ENCODE results near the gene SCGB3A2. TPM values are rescaled to one million over a fixed set of nuclear protein-coding genes. Genes with fewer than 3 reads are reported as not detected.

The SCGB3A2 gene
- total RNA-seq: not detected in 2 replicates

- DNase-seq (ENCODE audit: low read depth in 2 of 2): no peak
These were observed at the start of gene SCGB3A2 for GRCh38 chr5:147878066-147878759. Gene SCGB3A2 (plus strand): TSS chr5:147878711. CDS start chr5:147878804, 93 bp downstream.

- DNase-seq (ENCODE audit: low read depth in 2 of 2): no peak
These were observed 48.5 kb upstream of the SCGB3A2 start for GRCh38 chr5:147830035-147830434.

- DNase-seq (ENCODE audit: low read depth in 2 of 2): no peak
These were observed 47.0 kb upstream of the SCGB3A2 start, which contains the start of gene SPINK1 for GRCh38 chr5:147831465-147831864. Gene SPINK1 (minus strand): TSS chr5:147831671. CDS start chr5:147831577, 94 bp downstream.

DNA sequence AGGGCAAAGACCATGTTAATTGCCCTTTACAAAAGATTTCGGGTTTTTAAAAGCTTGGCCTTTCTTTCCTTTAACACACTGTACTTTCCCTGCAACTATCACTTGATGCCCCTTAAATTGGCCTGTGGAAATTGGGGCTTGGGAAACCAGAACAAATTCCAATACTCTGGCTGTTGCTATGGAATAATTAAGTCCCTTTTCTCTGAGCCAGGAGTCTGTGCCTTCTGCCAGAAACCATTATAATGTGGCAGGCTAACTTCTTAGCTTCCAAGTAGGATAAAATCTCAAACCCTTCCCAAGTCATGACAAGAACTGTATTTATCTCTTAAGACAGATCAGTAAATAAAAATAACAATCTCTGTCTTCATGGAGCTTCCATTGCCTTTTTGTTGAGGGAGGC lies 46.0 kb upstream of the SCGB3A2 start:
- no peak for DNase-seq (ENCODE audit: low read depth in 2 of 2)

DNA sequence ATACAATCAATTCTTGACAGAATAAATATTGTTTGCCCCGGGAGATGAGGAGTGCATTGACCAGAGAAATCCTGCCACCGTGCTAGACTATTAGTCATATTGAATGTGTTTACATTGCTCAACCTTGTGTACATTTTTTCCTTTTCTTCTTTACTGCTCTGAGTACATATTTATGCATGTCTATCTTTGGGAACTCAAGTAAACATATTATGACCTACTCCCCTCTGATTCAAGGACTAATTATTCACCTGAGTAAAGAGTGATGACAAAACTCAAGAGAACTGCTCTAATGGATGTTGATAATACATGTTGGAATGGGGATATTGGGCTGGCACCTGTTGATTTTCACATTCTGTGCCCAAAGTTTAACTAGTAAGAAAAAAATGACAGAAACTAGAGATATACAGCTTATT lies 43.1 kb upstream of the SCGB3A2 start:
- DNase-seq (ENCODE audit: low read depth in 2 of 2): no peak

DNA sequence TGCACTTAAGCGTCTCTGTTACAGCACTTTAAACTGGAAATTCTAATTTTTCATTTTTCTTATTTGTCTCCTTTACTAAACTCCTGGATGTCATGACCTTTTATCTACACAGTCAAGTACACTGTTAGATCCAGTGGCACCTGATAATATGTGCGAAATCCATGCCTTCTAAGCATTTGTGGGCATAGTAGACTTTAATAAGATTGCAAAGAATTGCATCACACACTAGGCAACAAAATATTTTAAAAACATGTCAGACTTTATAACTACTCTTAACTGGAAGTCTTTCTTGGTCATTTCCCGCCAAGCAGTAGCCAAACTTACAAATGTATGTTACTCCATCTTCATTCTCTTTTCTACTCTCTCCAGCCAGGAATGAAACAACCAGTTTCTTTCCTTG lies 42.1 kb upstream of the SCGB3A2 start:
- no peak for DNase-seq (ENCODE audit: low read depth in 2 of 2)

GRCh38 chr5:147842869-147843268 lies 35.6 kb upstream of the SCGB3A2 start:
- DNase-seq (ENCODE audit: low read depth in 2 of 2): no peak

DNA sequence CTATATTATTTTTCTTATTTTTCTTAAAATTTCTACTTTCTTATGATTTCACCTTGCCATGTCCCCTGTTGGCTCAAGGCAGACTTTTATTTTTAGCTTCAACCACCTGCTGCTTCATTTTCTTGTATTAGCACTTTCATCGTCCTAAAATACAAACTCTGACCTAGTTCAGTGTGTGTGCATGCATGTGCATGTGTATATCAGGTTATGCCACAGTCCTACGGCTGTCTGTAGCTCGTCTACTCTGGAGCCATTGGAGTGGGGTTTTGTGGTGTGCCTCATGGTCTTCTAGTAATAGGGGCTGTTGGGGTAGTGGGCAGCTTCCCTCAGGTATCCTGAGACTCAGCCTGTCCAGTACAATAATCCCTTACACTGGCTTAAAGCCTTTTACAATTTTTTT lies 33.7 kb upstream of the SCGB3A2 start:
- DNase-seq (ENCODE audit: low read depth in 2 of 2): no peak

DNA sequence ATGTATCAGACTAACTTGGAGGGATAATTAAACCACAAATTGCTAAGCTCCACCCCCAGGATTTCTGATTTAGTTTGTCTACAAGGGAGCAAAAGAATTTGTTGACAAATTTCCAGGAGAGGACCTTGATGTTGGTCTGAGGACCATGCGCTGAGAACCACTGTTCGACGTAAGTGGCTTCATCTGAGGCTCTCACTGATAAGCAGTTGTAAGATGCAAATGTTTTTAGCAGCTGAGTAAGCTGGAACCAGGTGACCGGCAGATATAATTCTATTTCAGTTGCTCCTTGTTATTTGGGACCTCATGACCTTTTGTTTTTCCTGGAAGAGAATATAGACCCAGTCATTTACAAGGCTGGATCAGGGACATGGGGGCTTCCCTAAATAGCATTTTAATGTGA lies 32.9 kb upstream of the SCGB3A2 start:
- no peak for DNase-seq (ENCODE audit: low read depth in 2 of 2)

DNA sequence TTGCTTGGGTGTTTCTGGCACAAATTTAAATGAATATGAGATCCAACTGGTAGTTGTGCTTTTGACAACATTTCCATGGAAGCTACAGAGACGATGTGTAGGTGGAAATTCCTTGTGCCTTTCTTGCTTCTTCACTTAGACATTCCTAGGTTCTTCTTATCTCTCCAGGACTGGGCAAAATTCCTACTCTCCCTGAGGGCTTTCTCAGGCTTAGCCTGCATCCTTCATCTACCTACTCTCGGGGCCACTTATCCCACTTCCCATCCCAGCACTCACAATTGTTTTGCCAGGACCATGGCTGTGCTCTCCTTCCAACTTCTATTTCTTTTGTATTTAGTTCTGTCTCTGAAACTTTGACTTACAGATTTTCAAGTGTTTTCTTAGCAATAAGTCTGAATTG lies 29.3 kb upstream of the SCGB3A2 start:
- DNase-seq (ENCODE audit: low read depth in 2 of 2): no peak

DNA sequence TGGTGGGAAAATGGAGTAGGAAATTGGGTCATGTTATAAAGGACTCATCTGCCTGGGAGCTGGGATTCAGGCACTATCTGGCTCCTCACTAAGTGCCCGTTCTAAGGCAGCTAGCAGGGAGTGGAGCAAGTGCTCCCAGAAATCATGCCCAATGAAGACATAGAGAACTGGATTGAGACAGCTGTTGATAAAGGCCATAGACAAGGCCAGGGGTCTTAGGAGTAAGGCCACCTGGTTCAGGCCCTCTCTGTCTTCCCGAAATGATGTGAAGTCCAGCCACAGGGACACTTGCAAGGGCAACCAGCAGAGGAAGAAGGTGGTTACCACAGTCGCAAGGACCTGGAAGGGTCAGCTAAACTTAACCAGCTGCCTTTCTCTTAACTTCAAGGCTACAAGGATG lies 26.9 kb upstream of the SCGB3A2 start:
- DNase-seq (ENCODE audit: low read depth in 2 of 2): no peak

DNA sequence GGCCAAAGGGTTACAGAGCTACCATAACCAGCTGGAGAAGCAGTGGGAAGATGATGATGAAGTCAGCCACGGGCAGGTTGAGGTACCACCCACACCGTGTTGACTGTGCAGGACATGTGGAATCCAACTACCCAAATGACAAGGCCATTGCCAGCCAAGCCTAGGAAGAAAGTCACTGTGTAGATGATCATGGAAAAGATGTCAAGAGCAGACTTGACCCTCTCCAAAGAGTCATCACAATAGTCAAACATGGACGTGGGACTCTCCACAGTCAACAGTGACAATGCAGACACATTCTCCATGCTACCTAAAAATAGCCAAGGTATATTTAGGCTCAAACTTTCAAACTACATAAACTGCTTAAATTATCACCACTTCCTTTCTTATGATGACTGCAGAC lies 26.1 kb upstream of the SCGB3A2 start:
- DNase-seq (ENCODE audit: low read depth in 2 of 2): no peak

DNA sequence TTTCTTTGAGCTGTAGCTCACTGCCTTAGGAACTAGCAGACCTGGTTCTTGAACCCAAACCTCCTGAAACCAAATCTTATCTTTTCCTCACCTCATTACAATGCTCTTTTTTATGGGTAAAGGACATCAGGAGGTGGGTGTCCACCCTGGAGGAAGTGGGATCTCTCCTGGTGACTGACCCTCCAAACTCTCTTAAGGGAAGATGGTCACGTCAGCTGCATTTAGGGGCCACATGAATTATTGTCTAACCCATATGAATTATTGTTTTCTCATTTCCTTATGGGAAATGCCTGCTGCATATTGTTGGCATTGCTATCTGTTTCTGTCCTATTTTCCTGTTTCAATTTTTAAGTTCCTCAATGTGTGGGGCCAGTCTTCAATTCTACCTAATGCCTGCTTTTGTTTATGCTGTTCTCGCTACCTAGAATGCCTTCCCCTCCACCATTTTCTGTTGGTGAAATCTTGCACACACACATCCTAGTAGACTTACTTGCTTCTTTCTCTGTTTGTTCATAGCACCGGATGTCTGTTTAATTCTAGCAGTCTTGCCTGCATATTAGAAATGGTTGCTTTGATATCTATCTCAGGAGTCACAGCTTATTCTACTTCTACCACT lies 25.0 kb upstream of the SCGB3A2 start:
- peak in 1 of 2 donors; percentile 3 for DNase-seq (ENCODE audit: low read depth in 2 of 2)

- no peak for DNase-seq (ENCODE audit: low read depth in 2 of 2)
These were observed 24.2 kb upstream of the SCGB3A2 start for GRCh38 chr5:147854331-147854730.

GRCh38 chr5:147854894-147855773 lies 23.4 kb upstream of the SCGB3A2 start:
- DNase-seq (ENCODE audit: low read depth in 2 of 2): no peak

- no peak for DNase-seq (ENCODE audit: low read depth in 2 of 2)
These were observed 22.8 kb upstream of the SCGB3A2 start for GRCh38 chr5:147855774-147856069.

DNA sequence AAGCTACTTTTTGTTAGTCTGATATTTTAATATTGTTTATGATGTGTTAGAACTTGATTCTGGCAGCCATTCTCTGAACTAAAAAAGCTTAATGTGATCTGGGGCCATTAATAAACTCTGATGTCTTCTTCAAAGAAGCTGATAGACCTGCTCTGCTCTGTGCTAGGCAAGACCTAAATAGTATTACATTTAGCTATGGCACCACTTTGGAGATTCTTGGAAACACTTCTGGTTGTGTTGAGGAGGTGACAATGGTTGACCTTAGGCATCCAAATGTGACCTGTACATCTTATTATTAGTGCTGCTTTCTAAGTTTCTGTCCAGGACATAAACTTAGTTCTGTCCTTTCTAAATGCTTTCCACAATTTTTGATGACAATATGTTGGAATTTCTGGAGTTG lies 21.7 kb upstream of the SCGB3A2 start:
- DNase-seq (ENCODE audit: low read depth in 2 of 2): no peak

DNA sequence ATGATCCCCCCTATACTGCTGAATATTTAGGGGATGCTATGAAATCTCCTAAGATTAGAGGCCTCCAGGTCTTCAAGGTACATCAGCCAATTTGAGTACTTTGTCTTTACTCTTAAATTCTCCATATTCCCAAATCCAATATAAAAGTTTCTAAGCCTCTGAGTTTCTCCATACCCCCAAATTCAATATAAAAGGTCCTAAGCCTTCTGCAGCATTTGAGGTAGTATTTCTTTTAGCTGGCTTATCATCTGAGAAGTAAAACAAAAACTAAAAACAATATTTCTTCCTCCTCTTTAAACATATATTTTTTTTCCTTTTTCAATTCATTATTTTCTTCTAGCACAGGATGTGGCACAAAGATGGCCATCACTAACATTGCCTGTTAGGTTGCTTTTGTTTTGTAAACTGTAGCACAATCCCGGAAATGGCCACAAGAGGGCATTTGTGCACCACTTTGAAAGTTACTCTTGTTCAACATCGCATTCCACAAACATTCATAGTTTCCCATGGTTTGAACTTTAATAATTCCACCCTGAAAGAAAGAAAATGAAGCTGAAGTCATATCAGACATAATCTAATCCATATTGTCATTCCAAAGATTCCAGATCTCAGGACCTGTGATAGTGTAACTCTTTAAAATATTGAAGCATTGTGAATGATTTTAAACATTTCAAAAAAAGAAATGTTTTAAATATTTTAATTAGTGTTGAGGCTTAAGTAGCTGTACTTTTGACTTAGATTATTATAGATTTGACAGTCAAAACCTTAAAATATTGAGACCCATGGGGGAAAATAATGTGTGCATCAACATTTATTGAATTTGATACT lies 21.0 kb upstream of the SCGB3A2 start:
- DNase-seq (ENCODE audit: low read depth in 2 of 2): peak; percentile 64 to 76

DNA sequence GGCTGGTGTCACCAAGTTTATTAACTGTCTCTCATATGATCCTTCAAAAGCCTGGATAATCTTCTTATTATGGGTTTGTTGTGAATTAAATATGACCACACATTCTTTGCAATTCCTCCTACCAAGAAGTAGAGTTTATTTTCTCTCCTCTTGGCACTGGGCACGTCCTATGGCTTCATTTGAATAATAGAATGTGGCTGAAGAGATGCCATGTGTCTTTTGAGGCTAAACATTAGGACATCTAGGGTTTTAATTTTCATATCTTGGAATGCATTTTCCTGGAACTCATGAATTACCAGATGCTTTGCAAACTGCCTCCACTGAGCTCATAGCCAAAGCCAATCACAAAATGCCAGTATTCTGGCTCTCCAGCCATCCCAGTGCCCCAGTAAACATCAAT lies 19.9 kb upstream of the SCGB3A2 start:
- DNase-seq (ENCODE audit: low read depth in 2 of 2): no peak

DNA sequence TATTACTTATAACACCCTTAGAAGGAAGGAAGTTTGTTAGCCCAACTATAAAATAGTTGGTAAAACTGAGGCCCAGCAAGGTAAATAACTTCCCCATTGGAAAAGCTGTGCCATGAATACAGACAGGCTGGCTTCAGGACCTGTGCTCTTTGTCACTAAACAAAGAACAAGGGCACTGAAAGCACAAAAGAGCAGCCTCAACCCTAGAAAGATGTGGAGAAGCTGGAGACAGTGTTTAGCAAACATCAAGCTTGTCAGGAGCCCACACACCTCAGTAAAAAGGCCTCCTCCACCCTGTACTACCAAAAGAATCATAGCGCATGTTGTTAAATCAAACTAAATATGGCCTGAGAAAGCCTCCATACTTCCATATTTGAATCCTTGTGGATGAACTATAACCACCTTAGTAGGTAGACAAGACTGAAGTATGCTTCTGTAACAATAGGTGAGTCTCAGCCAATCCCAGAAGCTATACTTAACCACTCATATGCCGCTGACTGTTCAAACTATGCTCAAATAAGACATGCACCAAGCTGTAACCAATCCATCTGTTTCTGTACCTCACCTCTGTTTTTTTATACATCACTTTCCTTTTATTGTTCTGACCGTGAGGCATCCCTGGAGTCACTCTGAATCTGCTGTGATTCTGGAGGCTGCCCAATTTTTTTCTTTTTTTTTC lies 18.4 kb upstream of the SCGB3A2 start:
- DNase-seq (ENCODE audit: low read depth in 2 of 2): no peak

GRCh38 chr5:147860641-147861025 lies 17.9 kb upstream of the SCGB3A2 start:
- DNase-seq (ENCODE audit: low read depth in 2 of 2): no peak
